ENCODE data around the gene ISL1. TPM values are rescaled to one million over a fixed set of nuclear protein-coding genes. Genes with fewer than 3 reads are reported as not detected.

The ISL1 gene
- total and polyA plus RNA-seq, 4 donors = 0.69 TPM; not detected in 3

DNA sequence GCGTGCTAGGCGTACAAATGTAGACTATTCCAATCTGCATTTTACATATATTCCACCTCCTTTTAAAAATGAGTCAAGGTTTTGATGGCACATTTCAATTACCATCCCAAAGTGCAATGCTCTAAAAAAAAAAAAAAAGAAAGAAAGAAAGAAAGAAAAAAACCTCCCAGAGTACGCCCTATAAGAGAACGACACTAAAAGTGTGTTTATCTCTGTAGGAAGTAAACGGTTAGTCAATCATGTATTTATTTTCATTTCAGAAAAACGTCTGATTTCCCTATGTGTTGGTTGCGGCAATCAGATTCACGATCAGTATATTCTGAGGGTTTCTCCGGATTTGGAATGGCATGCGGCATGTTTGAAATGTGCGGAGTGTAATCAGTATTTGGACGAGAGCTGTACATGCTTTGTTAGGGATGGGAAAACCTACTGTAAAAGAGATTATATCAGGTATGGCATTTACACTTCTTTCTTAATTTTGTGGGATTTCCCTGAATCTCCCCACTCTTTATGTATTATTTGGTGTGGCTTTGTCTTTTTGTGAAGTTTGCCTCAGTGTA is 1.1 kb downstream of the ISL1 start:
- Histone ChIP-seq H3K4me3 (ENCODE audit: low read length in 2 of 2) (no peak overlapping the region), H3K27ac (ENCODE audit: low read depth in 1 of 2, low read length in 2 of 2) (no peak overlapping the region), H3K4me1 (ENCODE audit: control insufficient read depth in 1 of 2, insufficient read depth in 2 of 2, low read length in 2 of 2) (no peaks in the 10 kb centered on the region), H3K9me3 (ENCODE audit: control insufficient read depth, low read length) (no peaks in the 10 kb centered on the region), H3K27me3 (ENCODE audit: control insufficient read depth in 1 of 2, insufficient read depth in 2 of 2, low read length in 1 of 2) (peaks cover 0 to 5% of the 10 kb centered on the region in 2 donors), H3K36me3 (ENCODE audit: control insufficient read depth in 1 of 2, insufficient read depth in 2 of 2, low read length in 1 of 2) (no peaks in the 10 kb centered on the region)
- no peak for ATAC-seq (ENCODE audit: low FRiP score)
- intact Hi-C loops (cut with DNase I) = no loop called here
- DNase-seq = no peak
- 12 to 14% methylated on average over 12 of the region's 12 CpGs for WGBS, 2 donors

- H3K36me3 ChIP-seq (ENCODE audit: control insufficient read depth in 1 of 2, insufficient read depth in 2 of 2, low read length in 1 of 2) = no peaks in the 10 kb centered on the region
- no peak overlapping the region for H3K27ac ChIP-seq (ENCODE audit: low read depth in 1 of 2, low read length in 2 of 2)
- ATAC-seq (ENCODE audit: low FRiP score) = no peak
- intact Hi-C loops (cut with DNase I) = no loop called here
- peaks cover 0 to 5% of the 10 kb centered on the region in 2 donors for H3K27me3 ChIP-seq (ENCODE audit: control insufficient read depth in 1 of 2, insufficient read depth in 2 of 2, low read length in 1 of 2)
- no peaks in the 10 kb centered on the region for H3K4me1 ChIP-seq (ENCODE audit: control insufficient read depth in 1 of 2, insufficient read depth in 2 of 2, low read length in 2 of 2)
- no peak for DNase-seq
- WGBS, 2 donors = 8 to 25% methylated on average over 5 of the region's 5 CpGs
- no peak overlapping the region for H3K4me3 ChIP-seq (ENCODE audit: low read length in 2 of 2)
- no peaks in the 10 kb centered on the region for H3K9me3 ChIP-seq (ENCODE audit: control insufficient read depth, low read length)
Measured at GRCh38 chr5:51385216-51385615, 2.0 kb downstream of the ISL1 start.

- peaks cover 0 to 5% of the 10 kb centered on the region in 2 donors for H3K27me3 ChIP-seq (ENCODE audit: control insufficient read depth in 1 of 2, insufficient read depth in 2 of 2, low read length in 1 of 2)
- ATAC-seq (ENCODE audit: low FRiP score) (peak; percentile 36), DNase-seq (no peak)
- intact Hi-C loops (cut with DNase I) = no loop called here
- H3K9me3 ChIP-seq (ENCODE audit: control insufficient read depth, low read length) = peaks cover 3% of the 10 kb centered on the region
- H3K4me3 ChIP-seq (ENCODE audit: low read length in 2 of 2) = no peak overlapping the region
- WGBS, 2 donors = 2 to 5% methylated on average over 33 to 38 of the region's 38 CpGs
- no peaks in the 10 kb centered on the region for H3K4me1 ChIP-seq (ENCODE audit: control insufficient read depth in 1 of 2, insufficient read depth in 2 of 2, low read length in 2 of 2)
- no peaks in the 10 kb centered on the region for H3K36me3 ChIP-seq (ENCODE audit: control insufficient read depth in 1 of 2, insufficient read depth in 2 of 2, low read length in 1 of 2)
- H3K27ac ChIP-seq (ENCODE audit: low read depth in 1 of 2, low read length in 2 of 2) = no peak overlapping the region
Measured at GRCh38 chr5:51386916-51387883, 4.0 kb downstream of the ISL1 start.

GRCh38 chr5:51387884-51388275 is 4.6 kb downstream of the ISL1 start:
- no peak for ATAC-seq (ENCODE audit: low FRiP score)
- H3K27me3 ChIP-seq (ENCODE audit: control insufficient read depth in 1 of 2, insufficient read depth in 2 of 2, low read length in 1 of 2) = peaks cover 0 to 3% of the 10 kb centered on the region in 2 donors
- DNase-seq = no peak
- no peaks in the 10 kb centered on the region for H3K4me1 ChIP-seq (ENCODE audit: control insufficient read depth in 1 of 2, insufficient read depth in 2 of 2, low read length in 2 of 2)
- no peak overlapping the region for H3K4me3 ChIP-seq (ENCODE audit: low read length in 2 of 2)
- 12 to 20% methylated on average over 10 of the region's 10 CpGs for WGBS, 2 donors
- intact Hi-C loops (cut with DNase I) = no loop called here
- H3K36me3 ChIP-seq (ENCODE audit: control insufficient read depth in 1 of 2, insufficient read depth in 2 of 2, low read length in 1 of 2) = no peaks in the 10 kb centered on the region
- no peak overlapping the region for H3K27ac ChIP-seq (ENCODE audit: low read depth in 1 of 2, low read length in 2 of 2)
- H3K9me3 ChIP-seq (ENCODE audit: control insufficient read depth, low read length) = peaks cover 3% of the 10 kb centered on the region

DNA sequence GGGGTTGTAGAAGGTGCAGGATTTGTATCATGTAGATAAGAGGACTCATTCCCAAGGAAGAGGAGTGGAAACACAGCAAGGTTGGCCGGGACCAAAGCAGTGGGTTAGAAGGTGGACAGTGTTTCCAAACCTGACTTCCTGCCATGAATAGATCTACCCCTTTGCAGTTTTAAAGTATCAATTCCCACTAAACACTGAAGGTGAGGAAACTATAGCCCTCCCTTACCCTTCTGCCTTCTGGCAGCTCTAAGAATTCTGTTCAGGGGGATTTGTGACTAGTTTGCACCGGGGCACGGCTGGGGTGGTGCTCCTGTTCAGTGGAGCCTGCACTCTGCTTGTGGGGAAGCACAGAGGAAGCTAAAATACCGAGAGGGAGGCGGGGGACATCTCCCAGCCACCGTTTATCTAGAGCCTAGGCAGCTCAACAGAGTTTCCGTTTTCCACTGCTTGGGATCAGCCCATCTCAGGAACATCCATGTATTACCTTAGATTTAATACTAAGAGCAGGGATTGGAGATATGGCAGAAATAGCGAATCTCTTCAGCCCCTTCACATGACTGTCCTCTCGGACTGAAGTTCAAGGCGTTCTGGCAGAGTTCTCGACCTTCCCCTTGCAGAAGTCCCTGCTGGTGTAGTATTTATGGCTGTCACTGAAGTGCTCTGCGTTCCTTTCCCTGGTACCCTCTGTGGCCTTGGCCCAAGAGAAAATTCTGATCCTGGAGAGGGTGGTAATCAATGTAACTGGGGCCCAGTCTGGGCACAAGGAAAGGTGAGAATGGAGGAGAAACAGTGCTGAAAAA is 5.4 kb downstream of the ISL1 start:
- H3K36me3 ChIP-seq (ENCODE audit: control insufficient read depth in 1 of 2, insufficient read depth in 2 of 2, low read length in 1 of 2) = no peaks in the 10 kb centered on the region
- H3K27ac ChIP-seq (ENCODE audit: low read depth in 1 of 2, low read length in 2 of 2) = no peak overlapping the region
- peaks cover 0 to 3% of the 10 kb centered on the region in 2 donors for H3K27me3 ChIP-seq (ENCODE audit: control insufficient read depth in 1 of 2, insufficient read depth in 2 of 2, low read length in 1 of 2)
- H3K9me3 ChIP-seq (ENCODE audit: control insufficient read depth, low read length) = peaks cover 3% of the 10 kb centered on the region
- DNase-seq (no peak), ATAC-seq (ENCODE audit: low FRiP score) (no peak)
- H3K4me3 ChIP-seq (ENCODE audit: low read length in 2 of 2) = no peak overlapping the region
- no peaks in the 10 kb centered on the region for H3K4me1 ChIP-seq (ENCODE audit: control insufficient read depth in 1 of 2, insufficient read depth in 2 of 2, low read length in 2 of 2)
- intact Hi-C loops (cut with DNase I) = no loop called here
- 7 to 18% methylated on average over 12 of the region's 12 CpGs for WGBS, 2 donors

GRCh38 chr5:51389288-51389576 is 6.0 kb downstream of the ISL1 start:
- intact Hi-C loops (cut with DNase I) = no loop called here
- DNase-seq = no peak
- Histone ChIP-seq H3K27me3 (ENCODE audit: control insufficient read depth in 1 of 2, insufficient read depth in 2 of 2, low read length in 1 of 2) (peaks cover 0 to 3% of the 10 kb centered on the region in 2 donors), H3K36me3 (ENCODE audit: control insufficient read depth in 1 of 2, insufficient read depth in 2 of 2, low read length in 1 of 2) (no peaks in the 10 kb centered on the region), H3K4me1 (ENCODE audit: control insufficient read depth in 1 of 2, insufficient read depth in 2 of 2, low read length in 2 of 2) (no peaks in the 10 kb centered on the region), H3K27ac (ENCODE audit: low read depth in 1 of 2, low read length in 2 of 2) (no peak overlapping the region), H3K9me3 (ENCODE audit: control insufficient read depth, low read length) (peaks cover 3% of the 10 kb centered on the region), H3K4me3 (ENCODE audit: low read length in 2 of 2) (peak overlapping the region in 1 of 2 donors; percentile 27)
- no peak for ATAC-seq (ENCODE audit: low FRiP score)
- 1% methylated on average over 12 to 17 of the region's 17 CpGs for WGBS, 2 donors

GRCh38 chr5:51389577-51390463 is 6.6 kb downstream of the ISL1 start:
- no peak for ATAC-seq (ENCODE audit: low FRiP score)
- Histone ChIP-seq H3K4me1 (ENCODE audit: control insufficient read depth in 1 of 2, insufficient read depth in 2 of 2, low read length in 2 of 2) (no peaks in the 10 kb centered on the region), H3K9me3 (ENCODE audit: control insufficient read depth, low read length) (peaks cover 3% of the 10 kb centered on the region), H3K36me3 (ENCODE audit: control insufficient read depth in 1 of 2, insufficient read depth in 2 of 2, low read length in 1 of 2) (no peaks in the 10 kb centered on the region), H3K27ac (ENCODE audit: low read depth in 1 of 2, low read length in 2 of 2) (no peak overlapping the region), H3K4me3 (ENCODE audit: low read length in 2 of 2) (peak overlapping the region in 1 of 2 donors; percentile 27), H3K27me3 (ENCODE audit: control insufficient read depth in 1 of 2, insufficient read depth in 2 of 2, low read length in 1 of 2) (peaks cover 0 to 3% of the 10 kb centered on the region in 2 donors)
- intact Hi-C loops (cut with DNase I) = no loop called here
- WGBS, 2 donors = 1 to 3% methylated on average over 68 of the region's 68 CpGs
- DNase-seq = no peak

DNA sequence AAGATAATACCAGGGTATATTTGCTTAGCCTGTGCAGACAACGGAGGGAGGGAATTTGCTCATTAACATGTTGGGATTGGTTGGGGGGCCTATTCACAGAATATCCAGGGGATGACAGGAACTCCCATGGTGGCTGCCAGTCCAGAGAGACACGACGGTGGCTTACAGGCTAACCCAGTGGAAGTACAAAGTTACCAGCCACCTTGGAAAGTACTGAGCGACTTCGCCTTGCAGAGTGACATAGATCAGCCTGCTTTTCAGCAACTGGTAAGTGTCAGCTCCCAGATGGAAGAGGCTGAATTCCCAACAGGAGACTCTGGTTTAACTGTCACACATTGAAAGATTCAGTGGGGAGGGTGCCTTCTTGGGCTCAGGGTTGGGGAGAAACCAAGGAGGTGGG is 7.9 kb downstream of the ISL1 start:
- no peak overlapping the region for H3K27ac ChIP-seq (ENCODE audit: low read depth in 1 of 2, low read length in 2 of 2)
- H3K4me3 ChIP-seq (ENCODE audit: low read length in 2 of 2) = no peak overlapping the region
- ATAC-seq (ENCODE audit: low FRiP score) (no peak), DNase-seq (no peak)
- H3K27me3 ChIP-seq (ENCODE audit: control insufficient read depth in 1 of 2, insufficient read depth in 2 of 2, low read length in 1 of 2) = peaks cover 0 to 5% of the 10 kb centered on the region in 2 donors
- intact Hi-C loops (cut with DNase I) = no loop called here
- H3K4me1 ChIP-seq (ENCODE audit: control insufficient read depth in 1 of 2, insufficient read depth in 2 of 2, low read length in 2 of 2) = no peaks in the 10 kb centered on the region
- 9 to 27% methylated on average over 5 of the region's 5 CpGs for WGBS, 2 donors
- no peaks in the 10 kb centered on the region for H3K36me3 ChIP-seq (ENCODE audit: control insufficient read depth in 1 of 2, insufficient read depth in 2 of 2, low read length in 1 of 2)
- peaks cover 4% of the 10 kb centered on the region for H3K9me3 ChIP-seq (ENCODE audit: control insufficient read depth, low read length)

Measured in aorta (tissue), 5 donors.